Measurements from ENCODE around the gene KIF3B.

DNA sequence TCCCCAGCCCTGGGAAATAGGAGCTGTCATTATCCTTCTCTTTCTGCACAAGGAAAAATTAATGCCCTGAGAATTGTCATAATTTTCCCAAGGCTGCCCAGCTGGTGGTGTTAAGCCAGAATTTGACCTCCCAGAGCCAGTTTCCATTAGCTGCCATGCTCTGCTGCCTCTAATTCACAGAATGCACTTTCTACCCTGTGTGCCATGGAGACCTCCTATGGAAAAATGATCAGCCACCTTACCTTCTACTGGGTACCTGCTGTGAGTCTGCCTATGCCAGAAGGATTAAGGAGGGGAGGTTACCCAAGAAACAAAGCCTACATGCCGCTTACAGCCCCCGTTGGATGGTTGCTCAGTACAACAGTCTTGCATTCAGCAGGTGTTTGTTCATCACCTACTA lies 40.6 kb upstream of the KIF3B start:
- TF ChIP-seq, protein P1, sequence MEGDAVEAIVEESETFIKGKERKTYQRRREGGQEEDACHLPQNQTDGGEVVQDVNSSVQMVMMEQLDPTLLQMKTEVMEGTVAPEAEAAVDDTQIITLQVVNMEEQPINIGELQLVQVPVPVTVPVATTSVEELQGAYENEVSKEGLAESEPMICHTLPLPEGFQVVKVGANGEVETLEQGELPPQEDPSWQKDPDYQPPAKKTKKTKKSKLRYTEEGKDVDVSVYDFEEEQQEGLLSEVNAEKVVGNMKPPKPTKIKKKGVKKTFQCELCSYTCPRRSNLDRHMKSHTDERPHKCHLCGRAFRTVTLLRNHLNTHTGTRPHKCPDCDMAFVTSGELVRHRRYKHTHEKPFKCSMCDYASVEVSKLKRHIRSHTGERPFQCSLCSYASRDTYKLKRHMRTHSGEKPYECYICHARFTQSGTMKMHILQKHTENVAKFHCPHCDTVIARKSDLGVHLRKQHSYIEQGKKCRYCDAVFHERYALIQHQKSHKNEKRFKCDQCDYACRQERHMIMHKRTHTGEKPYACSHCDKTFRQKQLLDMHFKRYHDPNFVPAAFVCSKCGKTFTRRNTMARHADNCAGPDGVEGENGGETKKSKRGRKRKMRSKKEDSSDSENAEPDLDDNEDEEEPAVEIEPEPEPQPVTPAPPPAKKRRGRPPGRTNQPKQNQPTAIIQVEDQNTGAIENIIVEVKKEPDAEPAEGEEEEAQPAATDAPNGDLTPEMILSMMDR (IDR thresholded peaks at IDR 0.05): no peak
- no peak for TF ChIP-seq POLR2A (IDR thresholded peaks at IDR 0.05)

Data from adrenal gland (tissue), 5 donors.